Effector memory CD4-positive, alpha-beta T cell (primary cell): ENCODE results near the gene PRDM5.

ENCODE experiments used
- DNase-seq, 3 donors: peaks; one replicate each; pipeline ENCODE4 v3.0.0-alpha.2; 2020
- H3K27ac ChIP-seq: 2 replicates; pipeline ENCODE4 v1.7.0; 2013; ENCODE audit warnings: mild to moderate bottlenecking, low read length, moderate library complexity; ENCODE audit not compliant: insufficient read depth, poor library complexity, severe bottlenecking
- H3K27me3 ChIP-seq: replicated peaks from 2 replicates; pipeline ENCODE4 v1.7.0; 2013; ENCODE audit warnings: mild to moderate bottlenecking, low read length; ENCODE audit not compliant: insufficient read depth, control insufficient read depth, poor library complexity, severe bottlenecking
- H3K36me3 ChIP-seq: 2 replicates; pipeline ENCODE4 v1.7.0; 2013; ENCODE audit warnings: mild to moderate bottlenecking, low read length, moderate library complexity; ENCODE audit not compliant: control insufficient read depth, insufficient read depth
- H3K4me1 ChIP-seq: 2 replicates; pipeline ENCODE4 v1.7.0; 2013; ENCODE audit warnings: low read length, mild to moderate bottlenecking; ENCODE audit not compliant: control insufficient read depth, insufficient read depth, poor library complexity, severe bottlenecking
- H3K4me3 ChIP-seq: 2 replicates; pipeline ENCODE4 v1.7.0; 2013; ENCODE audit warnings: low read length, low read depth, mild to moderate bottlenecking; ENCODE audit not compliant: insufficient read depth, poor library complexity, severe bottlenecking
- H3K9me3 ChIP-seq: 2 replicates; pipeline ENCODE4 v1.7.0; 2013; ENCODE audit warnings: mild to moderate bottlenecking, low read length, moderate library complexity; ENCODE audit not compliant: control insufficient read depth
- total RNA-seq, 3 donors: gene quantifications; one replicate each; lab custom pipeline; 2026; lab: John Stamatoyannopoulos, UW

Gene PRDM5
- total RNA-seq = 0 to 0.58 (median 0.35) reads per million in 3 donors

DNA sequence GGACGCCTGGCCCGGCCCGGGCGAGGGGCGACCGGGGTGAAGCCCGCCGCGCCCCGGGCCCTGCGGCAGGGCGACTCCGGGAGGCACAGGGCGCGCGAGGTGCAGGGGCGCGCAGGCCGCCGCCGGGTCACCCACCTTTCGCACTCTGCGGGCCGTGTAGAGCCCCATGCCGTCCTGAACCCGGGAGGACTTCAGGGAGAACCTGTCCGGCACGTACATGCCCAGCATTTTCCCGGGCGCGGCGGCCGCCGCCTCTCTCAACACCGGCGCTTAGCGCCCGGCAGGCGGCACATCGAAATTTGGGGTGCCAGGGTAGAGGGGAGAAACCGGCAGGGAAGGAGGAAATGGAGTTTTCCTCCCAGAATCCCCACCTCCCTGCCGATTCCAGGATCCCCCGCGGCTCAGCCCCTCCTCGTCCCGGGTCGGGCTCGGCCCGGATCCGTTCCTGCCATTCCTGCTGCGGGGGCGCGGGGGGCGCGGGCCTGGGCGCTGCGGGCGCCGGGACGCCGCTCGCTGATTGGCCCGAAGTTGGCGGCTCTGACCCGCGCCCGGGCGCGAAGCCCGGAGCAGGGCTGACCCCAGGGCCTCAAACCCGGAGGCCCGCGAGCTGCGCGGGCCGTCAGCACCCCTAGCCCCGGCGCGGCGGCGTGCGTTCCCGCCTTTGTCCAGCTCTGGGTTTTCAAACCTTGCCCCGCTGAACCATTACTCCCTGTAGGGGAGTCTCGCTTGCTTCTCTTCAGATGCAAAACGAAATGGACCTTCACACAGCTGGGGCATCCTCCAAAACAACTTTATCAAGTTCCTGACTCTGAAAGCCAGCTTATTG is at the start of gene PRDM5:
PRDM5 (minus strand) TSS at position 346 of the 826 bp plus-strand sequence; CDS start at position 228, 118 bp downstream.
- peak within 1 kb of the TSS; percentile 66 for H3K4me3 ChIP-seq
- H3K27me3 ChIP-seq = peaks cover 3% of the 10 kb centered on the region
- no peak within 1 kb of the TSS for H3K27ac ChIP-seq
- no peaks in the 10 kb centered on the region for H3K36me3 ChIP-seq
- DNase-seq = no peak
- H3K9me3 ChIP-seq = no peaks in the 10 kb centered on the region
- H3K4me1 ChIP-seq = peaks cover 14% of the 10 kb centered on the region

DNA sequence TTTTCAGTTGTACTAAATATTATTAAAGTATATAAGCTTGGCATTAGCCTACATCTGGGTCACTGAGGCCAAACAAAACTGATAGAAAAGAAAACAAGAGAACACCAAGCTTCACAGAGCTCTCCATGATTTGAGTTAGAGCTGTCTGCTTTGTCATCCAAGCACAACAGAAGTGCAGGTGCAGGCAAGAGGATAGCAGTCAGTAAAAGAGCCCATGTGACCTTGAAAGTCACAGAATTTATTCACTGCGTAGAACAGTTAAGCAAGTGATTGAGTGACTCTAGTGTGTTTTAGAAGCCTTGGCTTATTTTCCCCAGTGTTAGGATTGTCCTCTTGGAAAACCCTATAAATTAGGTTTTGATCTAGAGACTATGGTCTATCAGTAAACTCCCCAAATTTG is 49.4 kb upstream of the PRDM5 start:
- DNase-seq = no peak
- Histone ChIP-seq H3K9me3 (no peaks in the 10 kb centered on the region), H3K4me3 (no peak overlapping the region), H3K36me3 (no peaks in the 10 kb centered on the region), H3K27ac (no peak overlapping the region), H3K4me1 (no peaks in the 10 kb centered on the region), H3K27me3 (no peaks in the 10 kb centered on the region)

- Histone ChIP-seq H3K27ac (no peak overlapping the region), H3K4me3 (no peak overlapping the region), H3K36me3 (no peaks in the 10 kb centered on the region), H3K27me3 (no peaks in the 10 kb centered on the region), H3K9me3 (no peaks in the 10 kb centered on the region), H3K4me1 (no peaks in the 10 kb centered on the region)
- no peak for DNase-seq
Observed at GRCh38 chr4:120965938-120966337, 43.4 kb upstream of the PRDM5 start.

- H3K27me3 ChIP-seq = no peaks in the 10 kb centered on the region
- H3K9me3 ChIP-seq = no peaks in the 10 kb centered on the region
- no peak overlapping the region for H3K4me3 ChIP-seq
- H3K36me3 ChIP-seq = no peaks in the 10 kb centered on the region
- H3K4me1 ChIP-seq = no peaks in the 10 kb centered on the region
- H3K27ac ChIP-seq = no peak overlapping the region
- DNase-seq = no peak
Observed at GRCh38 chr4:120964596-120964995, 42.1 kb upstream of the PRDM5 start.

DNA sequence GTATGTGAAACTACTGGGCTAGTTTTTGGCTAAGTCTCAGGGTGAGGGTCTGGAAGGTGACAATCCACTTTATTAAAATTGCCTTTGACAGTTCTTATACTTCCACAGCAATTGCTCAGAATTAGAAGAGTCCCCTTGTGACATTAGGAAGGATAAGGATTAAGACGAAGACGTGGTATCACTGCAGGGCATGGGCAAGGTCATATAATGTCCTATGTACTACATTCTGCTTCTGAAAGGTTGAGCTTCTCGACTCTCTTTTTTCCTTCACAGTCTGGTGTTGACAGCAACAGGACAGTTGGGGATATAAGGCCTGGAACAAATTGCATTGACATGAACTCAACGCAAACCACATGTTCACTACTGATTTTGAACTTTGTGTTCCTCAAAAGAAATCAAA is 40.9 kb upstream of the PRDM5 start:
- Histone ChIP-seq H3K27me3 (no peaks in the 10 kb centered on the region), H3K4me1 (no peaks in the 10 kb centered on the region), H3K36me3 (no peaks in the 10 kb centered on the region), H3K9me3 (no peaks in the 10 kb centered on the region), H3K4me3 (no peak overlapping the region), H3K27ac (no peak overlapping the region)
- no peak for DNase-seq

DNA sequence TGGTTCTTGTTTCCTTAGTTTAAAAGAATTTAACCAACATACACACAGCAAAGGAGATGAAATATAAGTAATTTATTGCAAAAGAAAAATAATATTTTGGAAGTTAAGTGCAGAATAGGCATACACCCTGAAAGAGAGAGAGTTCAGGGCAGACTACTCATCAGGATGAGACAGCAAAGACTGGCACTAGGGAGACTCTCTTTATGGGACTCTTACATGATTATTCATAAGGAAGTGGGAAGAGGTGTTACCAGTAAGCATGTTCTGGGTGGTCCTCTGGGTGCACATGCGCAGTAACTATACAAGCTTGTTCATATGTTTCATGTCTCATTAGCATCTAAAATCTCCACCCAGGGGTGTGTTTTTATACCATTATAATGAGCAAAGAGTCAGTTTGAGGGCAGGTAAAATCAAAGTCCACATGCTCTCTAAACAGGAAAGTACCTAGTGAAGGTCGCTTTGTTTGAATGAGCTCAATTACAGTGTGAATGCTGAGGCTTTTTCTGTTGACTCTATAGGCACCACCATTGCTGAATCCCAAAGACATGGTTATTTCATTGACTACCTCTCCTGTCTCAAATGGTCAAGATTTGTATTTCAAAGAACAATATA is 38.2 kb upstream of the PRDM5 start:
- no peak overlapping the region for H3K27ac ChIP-seq
- H3K9me3 ChIP-seq = no peaks in the 10 kb centered on the region
- no peaks in the 10 kb centered on the region for H3K36me3 ChIP-seq
- DNase-seq = no peak
- H3K27me3 ChIP-seq = no peaks in the 10 kb centered on the region
- no peaks in the 10 kb centered on the region for H3K4me1 ChIP-seq
- no peak overlapping the region for H3K4me3 ChIP-seq

- no peak overlapping the region for H3K4me3 ChIP-seq
- no peak overlapping the region for H3K27ac ChIP-seq
- DNase-seq = no peak
Observed at GRCh38 chr4:120948382-120948781, 25.9 kb upstream of the PRDM5 start.

GRCh38 chr4:120942776-120943175 is 20.2 kb upstream of the PRDM5 start:
- no peaks in the 10 kb centered on the region for H3K9me3 ChIP-seq
- DNase-seq = no peak
- no peaks in the 10 kb centered on the region for H3K27me3 ChIP-seq
- H3K36me3 ChIP-seq = no peaks in the 10 kb centered on the region
- no peaks in the 10 kb centered on the region for H3K4me1 ChIP-seq
- no peak overlapping the region for H3K4me3 ChIP-seq
- H3K27ac ChIP-seq = no peak overlapping the region

More at GRCh38 chr4:120948382-120948781, 25.9 kb upstream of the PRDM5 start:
- H3K9me3 ChIP-seq = no peaks in the 10 kb centered on the region
- H3K4me1 ChIP-seq = no peaks in the 10 kb centered on the region
- no peaks in the 10 kb centered on the region for H3K27me3 ChIP-seq
- H3K36me3 ChIP-seq = no peaks in the 10 kb centered on the region

DNA sequence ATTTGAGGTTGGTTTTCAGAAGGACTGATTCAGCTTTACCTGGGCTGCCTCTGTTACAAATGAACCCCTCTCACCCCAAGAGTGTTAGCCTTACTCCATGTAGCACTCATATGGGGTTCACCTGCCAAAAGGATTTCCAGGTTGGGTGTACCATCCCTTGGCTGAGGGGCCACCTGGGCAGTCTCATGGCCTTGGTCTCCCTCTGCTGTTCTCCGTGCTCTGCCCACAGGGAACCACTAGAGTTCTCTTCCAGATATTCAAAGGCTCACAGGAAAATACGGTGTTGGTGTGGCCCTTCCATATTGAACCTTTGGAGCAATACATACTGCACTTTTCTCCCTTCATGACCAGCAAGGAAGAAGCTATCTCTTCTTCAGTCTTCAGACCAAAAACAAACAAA is 18.0 kb upstream of the PRDM5 start:
- Histone ChIP-seq H3K27me3 (no peaks in the 10 kb centered on the region), H3K27ac (no peak overlapping the region), H3K4me1 (no peaks in the 10 kb centered on the region), H3K9me3 (no peaks in the 10 kb centered on the region), H3K36me3 (no peaks in the 10 kb centered on the region), H3K4me3 (no peak overlapping the region)
- DNase-seq = no peak

DNA sequence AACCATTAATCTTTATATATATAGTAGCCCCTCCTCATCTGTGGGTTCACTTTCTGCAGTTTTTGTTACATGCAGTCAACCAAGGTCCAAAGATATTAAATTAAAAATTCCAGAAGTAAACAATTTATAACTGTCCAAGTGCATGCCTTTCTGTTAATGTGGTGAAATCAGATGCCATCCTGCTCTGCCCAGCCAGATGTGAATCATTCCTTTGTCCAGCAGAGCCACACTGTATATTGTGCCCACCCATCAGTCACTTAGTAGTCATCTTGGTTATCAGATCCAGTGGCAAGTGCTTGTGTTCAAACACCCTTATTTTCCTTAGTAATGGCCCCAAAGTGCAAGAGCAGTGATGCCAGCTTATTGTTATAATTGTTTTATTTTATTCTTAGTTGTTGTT is 17.2 kb upstream of the PRDM5 start:
- no peak for DNase-seq
- H3K4me3 ChIP-seq = no peak overlapping the region
- no peaks in the 10 kb centered on the region for H3K4me1 ChIP-seq
- no peak overlapping the region for H3K27ac ChIP-seq
- H3K27me3 ChIP-seq = no peaks in the 10 kb centered on the region
- no peaks in the 10 kb centered on the region for H3K36me3 ChIP-seq
- H3K9me3 ChIP-seq = no peaks in the 10 kb centered on the region
